Ascending aorta (tissue), 2 donors: ENCODE measurements around the gene SLC9A8. TPM values are rescaled to one million over a fixed set of nuclear protein-coding genes. Genes with fewer than 3 reads are reported as not detected.

ENCODE experiments used
- DNase-seq, 2 donors: peaks; one replicate each; pipeline ENCODE4 v3.0.0-alpha.2; 2019; ENCODE audit warnings: low spot score in 2 of 2
- H3K27ac ChIP-seq, 2 donors: fragments of 200-600 bp; sonication (generic); one replicate each; pipeline ENCODE4 v1.5.1; 2016 to 2017; ENCODE audit warnings: mild to moderate bottlenecking in 1 of 2
- H3K27me3 ChIP-seq: fragments of 200-600 bp; sonication (generic); one replicate; pipeline ENCODE4 v1.5.1; 2017
- H3K36me3 ChIP-seq, 2 donors: fragments of 200-600 bp; sonication (generic); one replicate each; pipeline ENCODE4 v1.5.1; 2016
- H3K4me1 ChIP-seq, 2 donors: fragments of 200-600 bp; sonication (generic); one replicate each; pipeline ENCODE4 v1.5.1; 2016 to 2017; ENCODE audit warnings: mild to moderate bottlenecking in 1 of 2
- H3K4me3 ChIP-seq, 2 donors: fragments of 200-600 bp; sonication (generic); one replicate each; pipeline ENCODE4 v1.5.1; 2016 to 2017; ENCODE audit warnings: mild to moderate bottlenecking in 1 of 2
- H3K9me3 ChIP-seq, 2 donors: fragments of 200-600 bp; sonication (generic); one replicate each; pipeline ENCODE4 v1.5.1; 2016
- CTCF ChIP-seq, 3 experiments: fragments of 200-600 bp in 2 of 3; fragments of 450-650 bp in 1 of 3; sonication (generic) in 2 of 3; IDR thresholded peaks; one replicate each; pipeline ENCODE4 v1.5.1; 2016 to 2019; ENCODE audit warnings: antibody characterized with exemption in 3 of 3, mild to moderate bottlenecking in 1 of 3, moderate library complexity in 1 of 3
- intact Hi-C: fragments of 100-400 bp; cut with DNase I; formaldehyde crosslinking; loops from one replicate; pipeline ENCODE4 v1.15.1; 2023
- total RNA-seq: library from RNA; depleted of rRNA; stranded (reverse); fragments of >200 nt; gene quantifications from one replicate; pipeline ENCODE4 v1.1.0, GENCODE V29; 2016

The SLC9A8 gene
- total RNA-seq, 1 donor from 2014 or later = 9.7 TPM

GRCh38 chr20:49890471-49891361 lies 78.1 kb downstream of the SLC9A8 start:
- Histone ChIP-seq H3K9me3 (no peaks in the 10 kb centered on the region), H3K27ac (no peak overlapping the region), H3K27me3 (no peaks in the 10 kb centered on the region), H3K4me1 (peaks cover 16 to 33% of the 10 kb centered on the region in 2 donors), H3K4me3 (no peak overlapping the region), H3K36me3 (peaks cover 4 to 9% of the 10 kb centered on the region in 2 donors)
- DNase-seq = no peak
- intact Hi-C loops = no loop called here
- no peak for TF ChIP-seq CTCF (IDR thresholded peaks at IDR 0.05)

- no peak overlapping the region for H3K27ac ChIP-seq
- H3K36me3 ChIP-seq = peaks cover 4 to 9% of the 10 kb centered on the region in 2 donors
Observed at GRCh38 chr20:49891476-49892110, 79.0 kb downstream of the SLC9A8 start.

GRCh38 chr20:49892260-49892659 lies 79.6 kb downstream of the SLC9A8 start:
- no peaks in the 10 kb centered on the region for H3K9me3 ChIP-seq
- no peak overlapping the region for H3K27ac ChIP-seq
- no peak for TF ChIP-seq CTCF (IDR thresholded peaks at IDR 0.05)
- no peak for DNase-seq
- H3K27me3 ChIP-seq = no peaks in the 10 kb centered on the region
- peaks cover 4 to 9% of the 10 kb centered on the region in 2 donors for H3K36me3 ChIP-seq
- peak overlapping the region in 1 of 2 donors; percentile 20 for H3K4me3 ChIP-seq
- intact Hi-C loops = no loop called here
- H3K4me1 ChIP-seq = peaks cover 13 to 25% of the 10 kb centered on the region in 2 donors

More at GRCh38 chr20:49891476-49892110, 79.0 kb downstream of the SLC9A8 start:
- H3K27me3 ChIP-seq = no peaks in the 10 kb centered on the region
- no peak for DNase-seq
- H3K4me3 ChIP-seq = no peak overlapping the region
- intact Hi-C loops = no loop called here
- TF ChIP-seq CTCF (IDR thresholded peaks at IDR 0.05) = no peak
- H3K4me1 ChIP-seq = peaks cover 16 to 31% of the 10 kb centered on the region in 2 donors
- no peaks in the 10 kb centered on the region for H3K9me3 ChIP-seq

- Histone ChIP-seq H3K27me3 (no peaks in the 10 kb centered on the region), H3K27ac (no peak overlapping the region), H3K4me3 (peak overlapping the region in 1 of 2 donors; percentile 20), H3K4me1 (peaks cover 13 to 20% of the 10 kb centered on the region in 2 donors), H3K9me3 (no peaks in the 10 kb centered on the region), H3K36me3 (peaks cover 4 to 9% of the 10 kb centered on the region in 2 donors)
- intact Hi-C loops = no loop called here
- no peak for DNase-seq
- TF ChIP-seq CTCF (IDR thresholded peaks at IDR 0.05) = no peak
Observed at GRCh38 chr20:49892817-49893216, 80.2 kb downstream of the SLC9A8 start.

- no peak overlapping the region for H3K27ac ChIP-seq
- H3K4me1 ChIP-seq = peaks cover 9 to 14% of the 10 kb centered on the region in 2 donors
- no peak overlapping the region for H3K4me3 ChIP-seq
- intact Hi-C loops = no loop called here
- DNase-seq = no peak
- no peak for TF ChIP-seq CTCF (IDR thresholded peaks at IDR 0.05)
- no peaks in the 10 kb centered on the region for H3K27me3 ChIP-seq
- H3K36me3 ChIP-seq = peaks cover 4 to 9% of the 10 kb centered on the region in 2 donors
- H3K9me3 ChIP-seq = no peaks in the 10 kb centered on the region
Observed at GRCh38 chr20:49893242-49894072, 80.8 kb downstream of the SLC9A8 start.
